Posterior vena cava (tissue), 2 donors: ENCODE results near the gene TRABD2B. TPM values are rescaled to one million over a fixed set of nuclear protein-coding genes. Genes with fewer than 3 reads are reported as not detected.
A peak's percentile ranks its signal among the peaks of the same experiment; 100 is the strongest.

Experiments used
- DNase-seq: peaks from one replicate; pipeline ENCODE4 v3.0.0-alpha.2; 2020; ENCODE audit warnings: low spot score
- intact Hi-C, 2 donors: fragments of 100-400 bp; cut with DNase I; formaldehyde crosslinking; loops; one replicate each; pipeline versions ENCODE4 v1.14.1 to v1.14.2; 2022 to 2023
- total RNA-seq, 2 donors: library from RNA; stranded (reverse); fragmentation: NEBNext Ultra II Directional; extraction: Animal tissue kit (Norgen Biotek cat#: 25700); gene quantifications; one replicate each; pipeline ENCODE4 v1.2.1, GENCODE V29; 2021
- donor health status: DM: yes; HTN: yes; CAD: no.
- donor health status: DM: yes; HTN: yes; CAD: no.

The TRABD2B gene
- total RNA-seq, 2 donors from 2014 or later: 10.5 to 16.4 TPM

GRCh38 chr1:47824297-47824696 is 172.9 kb downstream of the TRABD2B start:
- DNase-seq: no peak
- intact Hi-C loops: no loop called here

GRCh38 chr1:47823040-47823808 is 174.0 kb downstream of the TRABD2B start:
- no peak for DNase-seq
- intact Hi-C loops: no loop called here

GRCh38 chr1:47821760-47822159 is 175.4 kb downstream of the TRABD2B start:
- intact Hi-C loops: no loop called here
- DNase-seq: no peak

- DNase-seq: no peak
- intact Hi-C loops: no loop called here
Observed at GRCh38 chr1:47819574-47819888, 177.7 kb downstream of the TRABD2B start.

GRCh38 chr1:47818682-47819573 is 178.3 kb downstream of the TRABD2B start:
- no peak for DNase-seq
- intact Hi-C loops: no loop called here

- intact Hi-C loops: no loop called here
- DNase-seq: no peak
Observed at GRCh38 chr1:47817861-47818260, 179.3 kb downstream of the TRABD2B start.

GRCh38 chr1:47816325-47817071 is 180.7 kb downstream of the TRABD2B start:
- no peak for DNase-seq
- intact Hi-C loops: no loop called here

DNA sequence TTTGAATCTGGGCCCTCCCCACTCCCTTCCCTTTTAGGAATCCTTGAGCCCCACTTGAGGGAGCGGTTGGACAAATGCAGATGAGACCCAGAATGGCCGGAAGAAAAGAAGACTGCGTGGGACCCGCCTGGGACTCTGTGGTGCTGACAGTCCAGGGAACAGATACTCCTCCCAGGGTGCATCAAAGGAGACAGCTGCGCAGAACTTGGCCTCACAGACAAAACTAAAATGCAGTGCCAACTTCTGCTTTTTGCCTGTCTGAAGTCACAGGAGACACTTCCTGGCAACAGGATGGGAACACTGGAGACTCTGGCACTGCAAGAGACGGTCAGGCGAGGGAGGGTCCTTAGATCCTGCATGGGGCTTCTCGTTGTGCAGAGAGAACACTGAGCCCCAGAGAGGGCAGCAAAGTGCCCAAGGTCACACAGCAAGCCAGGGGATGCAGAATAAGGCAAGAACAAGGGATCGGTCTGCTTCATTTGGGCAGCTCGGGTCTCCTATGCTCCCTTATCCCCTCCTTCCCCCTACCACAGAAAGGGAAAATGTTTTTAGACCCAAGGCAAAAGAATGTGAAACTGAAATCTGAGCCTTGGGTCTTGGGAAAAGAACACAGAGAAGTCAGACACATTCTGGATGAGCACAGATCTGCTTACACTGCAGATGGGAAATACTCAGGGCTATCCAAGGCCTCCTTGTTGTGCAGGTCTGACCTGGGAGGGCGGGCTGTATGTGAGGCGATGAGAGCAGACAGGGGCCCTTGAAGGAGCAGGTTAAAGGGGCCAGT is 182.4 kb downstream of the TRABD2B start:
- intact Hi-C loops: no loop called here
- no peak for DNase-seq

- no peak for DNase-seq
Observed at GRCh38 chr1:47813970-47814369, 183.2 kb downstream of the TRABD2B start.

GRCh38 chr1:47812904-47813514 is 184.2 kb downstream of the TRABD2B start:
- intact Hi-C loops: no loop called here
- no peak for DNase-seq

More at GRCh38 chr1:47813970-47814369, 183.2 kb downstream of the TRABD2B start:
- intact Hi-C loops: no loop called here

GRCh38 chr1:47810964-47811682 is 186.1 kb downstream of the TRABD2B start:
- intact Hi-C loops: no loop called here
- no peak for DNase-seq

GRCh38 chr1:47809301-47810084 is 187.7 kb downstream of the TRABD2B start:
- DNase-seq: no peak
- intact Hi-C loops: no loop called here

GRCh38 chr1:47808612-47809011 is 188.6 kb downstream of the TRABD2B start:
- intact Hi-C loops: no loop called here
- no peak for DNase-seq

DNA sequence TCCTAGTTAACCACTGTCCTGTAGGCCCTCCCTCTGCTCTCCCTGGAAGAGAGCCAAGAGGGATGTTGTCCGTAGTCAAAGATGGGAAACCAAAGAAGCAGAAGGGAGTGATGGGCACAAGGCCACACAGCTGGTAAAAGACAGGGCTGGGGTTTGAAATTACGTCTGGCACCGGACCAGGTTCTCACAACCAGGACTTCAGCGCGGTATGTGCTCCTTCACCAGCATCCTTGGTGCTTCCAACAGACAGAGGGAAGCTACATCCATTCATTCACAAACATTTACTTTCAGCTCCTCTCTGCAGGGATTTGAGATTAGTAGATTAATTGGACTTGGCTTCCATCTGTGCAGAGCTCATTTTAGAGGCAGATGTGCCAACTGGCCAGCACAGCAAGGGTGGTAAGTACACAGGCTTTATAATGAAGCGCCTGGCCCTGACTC is 191.2 kb downstream of the TRABD2B start:
- DNase-seq: no peak
- intact Hi-C loops: no loop called here

GRCh38 chr1:47805018-47805417 is 192.2 kb downstream of the TRABD2B start:
- intact Hi-C loops: no loop called here
- DNase-seq: no peak

DNA sequence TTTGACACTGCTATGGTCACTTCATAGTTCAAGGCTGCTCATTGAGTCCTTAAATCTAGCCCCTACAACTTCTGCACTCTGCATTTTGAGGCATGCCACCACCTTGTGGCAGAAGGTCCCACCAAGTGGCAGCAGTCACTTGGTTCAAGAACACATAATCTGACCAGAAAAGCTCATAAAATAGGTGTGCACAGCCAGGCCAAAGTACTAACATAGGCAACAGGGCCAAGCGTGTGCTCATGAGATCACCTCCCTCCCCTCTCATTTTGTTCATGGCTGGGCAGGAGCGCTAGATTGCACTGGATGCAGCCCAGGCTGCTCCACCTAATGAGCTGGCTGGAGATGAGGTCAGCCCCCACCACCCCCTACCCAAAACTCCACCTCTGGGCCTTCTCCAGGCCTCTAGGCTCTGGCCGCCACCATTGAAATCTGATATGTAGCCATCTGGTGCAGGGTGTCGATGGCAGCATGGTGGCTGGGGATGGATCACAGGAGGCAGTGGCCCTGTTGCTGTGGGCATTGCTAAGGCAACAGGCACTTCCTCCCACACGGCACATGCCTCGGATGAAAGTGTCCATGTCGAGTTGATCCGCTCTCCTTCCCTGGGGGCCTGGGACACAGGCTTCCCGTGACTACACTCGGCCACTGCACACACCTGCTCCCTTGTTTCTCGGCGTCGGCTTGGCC is 193.2 kb downstream of the TRABD2B start:
- intact Hi-C loops: no loop called here
- DNase-seq: no peak

- intact Hi-C loops: no loop called here
- DNase-seq: peak; percentile 88
Observed at GRCh38 chr1:47797575-47797974, 199.6 kb downstream of the TRABD2B start.
